ENCODE data around the gene CCDC88B. TPM values are rescaled to one million over a fixed set of nuclear protein-coding genes. Genes with fewer than 3 reads are reported as not detected.
A peak's percentile ranks its signal among the peaks of the same experiment; 100 is the strongest.

CCDC88B gene
- total and polyA plus RNA-seq, 9 of the 15 experiments (the other 6 are each of a cell fraction or from before 2014, with no cell fraction given): 0.13 to 18.1 (median 7.9) TPM

GRCh38 chr11:64334764-64335735, 5.0 kb upstream of the CCDC88B start (continued):
- TF ChIP-seq MEIS2 (IDR thresholded peaks at IDR 0.05; ENCODE audit: partially characterized antibody): peak; percentile 99
- peak in 1 of 2 experiments; percentile 82; a peak in 1 of 3 replicates for TF ChIP-seq CBX3 (IDR thresholded peaks at IDR 0.05; ENCODE audit: borderline replicate concordance in 1 of 2, low read length in 2 of 2)
- no peak for TF ChIP-seq GTF2F1 (IDR thresholded peaks at IDR 0.05; ENCODE audit: low read depth, low read length)
- TF ChIP-seq SMAD4 (CRISPR knock-in tag; conservative IDR thresholded peaks at IDR 0.05): peak; percentile 98
- peak in 1 of 2 experiments; percentile 88; a peak in 2 of 4 replicates for TF ChIP-seq ZNF639 (CRISPR knock-in tag; conservative IDR thresholded peaks at IDR 0.05 in 1 of 2, IDR thresholded peaks at IDR 0.05 in 1 of 2)
- TF ChIP-seq NCOA2 (IDR thresholded peaks at IDR 0.05; ENCODE audit: partially characterized antibody in 2 of 2): no peak
- peak; percentile 99 for TF ChIP-seq SMARCA4 (IDR thresholded peaks at IDR 0.05)
- TF ChIP-seq ZNF780A (CRISPR knock-in tag; IDR thresholded peaks at IDR 0.05): no peak
- TF ChIP-seq KDM1A (IDR thresholded peaks at IDR 0.05): peak; percentile 92 to 93
- peak; percentile 94 for TF ChIP-seq MTA2 (IDR thresholded peaks at IDR 0.05; ENCODE audit: low read depth)
- peak; percentile 71 for TF ChIP-seq MAX (CRISPR knock-in tag; IDR thresholded peaks at IDR 0.05)
- no peak for TF ChIP-seq IRF2 (CRISPR knock-in tag; IDR thresholded peaks at IDR 0.05)
- peak; percentile 86 for TF ChIP-seq ZNF766 (CRISPR knock-in tag; conservative IDR thresholded peaks at IDR 0.05)
- peak; percentile 92 to 98 for TF ChIP-seq TEAD1 (CRISPR knock-in tag; IDR thresholded peaks at IDR 0.05)
- peak; percentile 98 for TF ChIP-seq ZEB2 (IDR thresholded peaks at IDR 0.05)
- TF ChIP-seq BDP1 (IDR thresholded peaks at IDR 0.05; ENCODE audit: insufficient read depth, insufficient read length): no peak
- peak; percentile 93 for TF ChIP-seq ATF7 (IDR thresholded peaks at IDR 0.05)
- TF ChIP-seq RHOXF2B (CRISPR knock-in tag; conservative IDR thresholded peaks at IDR 0.05): no peak
- peak; percentile 94 for TF ChIP-seq DMBX1 (CRISPR knock-in tag; IDR thresholded peaks at IDR 0.05; ENCODE audit: borderline replicate concordance)
- peak; percentile 98 for TF ChIP-seq TAL1 (IDR thresholded peaks at IDR 0.05)
- TF ChIP-seq BHLHE40 (IDR thresholded peaks at IDR 0.05; ENCODE audit: low read length): peak; percentile 85
- TF ChIP-seq ZNF134 (CRISPR knock-in tag; conservative IDR thresholded peaks at IDR 0.05): peak; percentile 41; the same call in 1 of the 2 replicates
- TF ChIP-seq PKNOX1 (IDR thresholded peaks at IDR 0.05): peak; percentile 98
